Epithelial cell of prostate (primary cell): ENCODE data around the gene FIBCD1.

ENCODE experiments used
- DNase-seq: peaks from one replicate; pipeline ENCODE4 v3.0.0-alpha.2; 2011; ENCODE audit warnings: low read depth, low spot score
- H3K27ac ChIP-seq: fragments of 450-650 bp; 2 replicates; pipeline ENCODE4 v1.5.1; 2017; ENCODE audit warnings: mild to moderate bottlenecking

The FIBCD1 gene, protein sequence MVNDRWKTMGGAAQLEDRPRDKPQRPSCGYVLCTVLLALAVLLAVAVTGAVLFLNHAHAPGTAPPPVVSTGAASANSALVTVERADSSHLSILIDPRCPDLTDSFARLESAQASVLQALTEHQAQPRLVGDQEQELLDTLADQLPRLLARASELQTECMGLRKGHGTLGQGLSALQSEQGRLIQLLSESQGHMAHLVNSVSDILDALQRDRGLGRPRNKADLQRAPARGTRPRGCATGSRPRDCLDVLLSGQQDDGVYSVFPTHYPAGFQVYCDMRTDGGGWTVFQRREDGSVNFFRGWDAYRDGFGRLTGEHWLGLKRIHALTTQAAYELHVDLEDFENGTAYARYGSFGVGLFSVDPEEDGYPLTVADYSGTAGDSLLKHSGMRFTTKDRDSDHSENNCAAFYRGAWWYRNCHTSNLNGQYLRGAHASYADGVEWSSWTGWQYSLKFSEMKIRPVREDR

GRCh38 chr9:130938652-130939404 lies at the start of gene FIBCD1:
FIBCD1 (minus strand) TSS chr9:130939247; CDS start chr9:130938607, 640 bp downstream.
- no peak within 1 kb of the TSS for H3K27ac ChIP-seq
- no peak for DNase-seq

DNA sequence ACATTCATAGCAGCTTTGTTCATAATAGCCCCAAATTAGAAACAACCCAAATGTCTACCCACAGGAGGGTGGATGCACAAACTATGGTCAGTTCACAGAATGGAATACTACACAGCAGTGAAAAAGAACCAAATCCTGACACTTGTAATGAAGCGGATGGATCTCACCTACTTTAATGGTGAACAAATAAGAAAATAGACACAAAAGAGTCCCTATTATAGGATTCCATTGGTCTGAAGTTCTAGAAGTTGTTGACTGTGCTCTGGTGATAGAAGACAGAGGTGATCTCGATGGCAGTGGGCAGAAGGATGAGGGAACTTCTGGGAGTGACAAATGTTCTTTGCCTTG lies 49.3 kb upstream of the FIBCD1 start:
- DNase-seq, result no peak
- no peak overlapping the region for H3K27ac ChIP-seq

GRCh38 chr9:130987738-130988399 lies 48.8 kb upstream of the FIBCD1 start:
- DNase-seq, result no peak
- no peak overlapping the region for H3K27ac ChIP-seq

- no peak for DNase-seq
- H3K27ac ChIP-seq, result no peak overlapping the region
Observed at GRCh38 chr9:130987054-130987453, 48.0 kb upstream of the FIBCD1 start.

GRCh38 chr9:130986356-130986965 lies 47.4 kb upstream of the FIBCD1 start:
- no peak overlapping the region for H3K27ac ChIP-seq
- DNase-seq, result no peak

GRCh38 chr9:130985606-130986162 lies 46.6 kb upstream of the FIBCD1 start:
- no peak overlapping the region for H3K27ac ChIP-seq
- DNase-seq, result no peak

- H3K27ac ChIP-seq, result no peak overlapping the region
- DNase-seq, result no peak
Observed at GRCh38 chr9:130985029-130985428, 46.0 kb upstream of the FIBCD1 start.

GRCh38 chr9:130984521-130984920 lies 45.5 kb upstream of the FIBCD1 start:
- DNase-seq, result no peak

GRCh38 chr9:130983970-130984369 lies 44.9 kb upstream of the FIBCD1 start:
- DNase-seq, result no peak
- no peak overlapping the region for H3K27ac ChIP-seq

More at GRCh38 chr9:130984521-130984920, 45.5 kb upstream of the FIBCD1 start:
- H3K27ac ChIP-seq, result no peak overlapping the region

DNA sequence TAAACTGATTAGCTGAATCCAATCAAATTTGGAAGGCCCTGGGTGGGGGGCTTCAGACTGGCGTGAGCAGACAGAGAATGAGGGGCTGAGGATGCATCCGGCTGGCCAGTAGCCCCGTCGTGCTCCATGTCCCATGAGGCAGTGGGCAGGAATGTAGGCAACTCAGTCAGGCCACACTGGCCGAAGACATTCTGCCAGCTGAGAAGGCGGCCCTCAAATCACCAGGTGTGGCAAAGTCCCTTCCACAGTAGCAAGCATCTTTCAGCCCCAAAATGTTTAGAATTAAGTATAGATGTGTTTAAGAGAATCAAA lies 44.3 kb upstream of the FIBCD1 start:
- DNase-seq, result no peak
- no peak overlapping the region for H3K27ac ChIP-seq

DNA sequence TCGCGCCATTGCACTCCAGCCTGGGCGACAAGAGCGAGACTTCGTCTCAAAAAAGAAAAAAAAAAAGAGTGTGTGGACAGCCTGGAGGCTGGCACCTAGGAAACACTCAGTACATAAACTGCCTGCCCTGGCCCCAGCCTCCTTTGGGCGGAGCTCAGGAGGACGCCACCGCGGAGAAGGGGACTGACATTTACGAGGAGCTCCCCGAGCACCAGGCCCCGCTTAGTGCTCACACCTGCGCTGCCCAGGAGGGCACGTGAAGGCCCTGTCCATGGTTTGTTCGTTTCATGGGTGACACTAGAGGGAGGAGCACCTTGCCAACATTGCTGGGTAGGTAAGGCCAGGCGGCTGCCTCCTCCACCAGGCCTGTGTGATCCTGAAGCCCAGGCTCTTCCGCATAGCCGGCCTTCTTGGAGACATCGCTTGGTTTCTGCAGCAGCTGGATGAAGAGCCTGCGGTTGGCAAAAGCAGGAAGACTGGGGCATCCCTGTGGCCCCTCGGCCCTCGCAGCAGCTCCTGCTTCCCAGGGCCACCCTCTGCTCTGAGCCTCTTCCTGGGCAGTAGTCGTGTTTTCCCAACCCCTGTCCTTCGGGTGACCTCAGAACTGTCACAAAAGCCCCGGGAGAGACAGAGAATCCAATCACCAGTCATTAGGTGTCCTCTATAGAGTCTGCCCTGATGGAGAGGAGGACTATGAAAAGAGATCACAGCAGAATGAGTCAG lies 43.8 kb upstream of the FIBCD1 start:
- DNase-seq, result no peak
- no peak overlapping the region for H3K27ac ChIP-seq

DNA sequence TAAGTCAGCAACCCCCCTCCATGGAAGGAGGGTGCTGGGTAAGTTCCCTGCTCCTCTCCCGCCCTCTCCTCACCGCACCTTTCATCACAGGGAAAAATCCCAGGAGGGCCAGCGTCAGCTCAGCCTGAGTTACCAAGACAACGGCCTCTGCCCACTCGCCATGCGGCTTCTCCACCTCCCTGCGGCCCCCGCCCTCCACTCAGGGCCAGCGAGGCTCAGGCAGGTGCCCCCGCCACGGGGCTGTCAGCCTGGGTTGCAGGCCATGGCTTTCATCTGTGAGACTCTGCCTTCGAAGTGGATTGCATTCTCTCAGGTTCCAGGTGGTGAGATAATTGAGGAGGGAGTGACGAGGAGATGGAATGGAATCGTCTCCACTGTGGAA lies 42.7 kb upstream of the FIBCD1 start:
- H3K27ac ChIP-seq, result no peak overlapping the region
- no peak for DNase-seq

DNA sequence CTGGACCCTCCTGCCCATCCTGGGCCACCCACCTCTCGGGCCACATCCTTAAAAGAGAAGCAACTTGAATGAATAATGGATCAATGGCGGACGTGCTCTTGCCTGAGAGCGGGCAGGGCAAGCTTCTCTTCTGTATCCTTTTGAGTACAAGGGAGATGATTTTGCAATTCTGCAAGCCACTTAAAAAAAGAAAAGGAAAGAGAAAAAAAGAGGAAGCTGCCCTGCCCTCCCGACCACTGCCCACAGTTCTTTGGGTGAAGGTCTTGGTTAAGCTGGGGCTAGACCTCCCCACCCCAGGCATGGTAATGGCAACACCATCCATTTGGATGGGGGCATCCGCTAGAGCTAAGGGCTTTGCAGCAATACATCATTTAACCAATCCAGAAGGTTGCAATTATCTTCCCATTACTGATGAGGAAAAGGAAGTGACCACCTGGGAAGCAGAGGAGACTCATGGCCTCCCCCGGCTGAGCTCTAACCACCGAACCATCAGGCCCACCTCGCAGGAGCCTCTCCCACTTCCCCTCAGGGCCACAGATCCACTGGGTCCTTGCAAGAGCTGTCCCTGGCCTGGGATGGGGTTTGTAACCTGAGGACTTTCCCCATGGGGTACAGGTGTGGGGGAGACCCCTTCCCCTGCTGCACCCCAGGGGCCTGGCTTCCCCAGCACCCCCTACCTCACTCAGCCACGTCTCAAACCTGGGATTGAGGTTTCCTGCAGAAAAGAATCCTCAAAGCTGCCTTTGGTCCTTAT lies 42.1 kb upstream of the FIBCD1 start:
- no peak for DNase-seq
- no peak overlapping the region for H3K27ac ChIP-seq

DNA sequence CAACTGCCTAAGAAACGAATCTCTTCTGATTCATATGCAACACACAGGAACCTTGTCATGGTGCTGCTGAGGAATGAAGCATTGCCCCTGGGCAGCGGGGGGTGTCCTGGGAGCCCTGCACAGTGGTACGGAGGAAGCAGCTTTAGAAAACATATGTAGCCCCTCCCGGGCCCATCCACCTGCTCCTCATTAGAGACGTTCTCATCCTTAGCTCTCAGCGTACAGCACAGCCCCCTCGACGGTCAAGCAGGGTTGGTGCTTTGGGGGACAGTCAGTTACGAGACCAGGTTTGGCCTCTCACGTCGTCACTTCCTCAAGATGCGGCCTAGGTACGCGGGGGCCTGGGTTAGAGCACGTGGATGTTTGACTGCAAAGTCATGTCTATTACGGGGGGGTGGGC lies 41.5 kb upstream of the FIBCD1 start:
- DNase-seq, result no peak
- no peak overlapping the region for H3K27ac ChIP-seq

DNA sequence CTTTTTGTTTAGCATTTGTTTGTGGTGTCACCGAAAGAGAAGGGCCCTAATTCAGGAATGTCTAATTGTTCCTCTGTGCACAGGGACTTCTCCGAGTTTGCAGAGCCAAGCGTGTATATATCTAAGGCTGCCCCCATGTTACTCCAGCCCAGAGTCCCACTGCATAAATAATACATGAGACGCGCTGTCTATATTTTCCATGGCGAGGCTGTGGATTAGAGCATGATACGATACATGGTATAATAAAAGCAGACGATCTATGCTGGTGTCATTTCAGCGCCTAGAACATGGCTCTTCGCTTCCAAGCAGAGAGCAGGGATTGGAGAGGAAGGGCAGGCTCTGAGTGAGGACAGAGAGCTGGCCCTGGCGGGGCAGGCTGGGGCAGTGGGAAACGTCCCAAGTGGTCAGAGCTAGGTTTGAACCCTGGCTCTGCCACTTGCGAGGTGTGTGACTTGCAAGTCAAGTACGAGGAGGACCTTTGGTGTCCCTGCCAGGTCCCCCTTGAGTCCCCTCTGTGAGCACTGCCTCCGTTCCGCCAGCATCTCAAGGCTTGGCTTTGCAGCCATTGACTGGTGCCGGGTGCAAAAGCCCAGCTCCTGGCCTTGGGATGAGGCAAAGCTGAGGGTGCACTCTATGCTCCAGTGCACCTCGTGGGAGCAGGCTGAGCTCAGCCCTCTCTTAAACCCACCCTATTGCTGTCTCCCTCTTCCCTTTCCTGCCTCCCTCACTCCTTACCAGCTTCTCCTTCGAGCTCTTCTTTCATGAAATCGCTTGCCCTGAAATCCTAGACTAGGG lies 40.7 kb upstream of the FIBCD1 start:
- DNase-seq, result no peak
- H3K27ac ChIP-seq, result no peak overlapping the region

DNA sequence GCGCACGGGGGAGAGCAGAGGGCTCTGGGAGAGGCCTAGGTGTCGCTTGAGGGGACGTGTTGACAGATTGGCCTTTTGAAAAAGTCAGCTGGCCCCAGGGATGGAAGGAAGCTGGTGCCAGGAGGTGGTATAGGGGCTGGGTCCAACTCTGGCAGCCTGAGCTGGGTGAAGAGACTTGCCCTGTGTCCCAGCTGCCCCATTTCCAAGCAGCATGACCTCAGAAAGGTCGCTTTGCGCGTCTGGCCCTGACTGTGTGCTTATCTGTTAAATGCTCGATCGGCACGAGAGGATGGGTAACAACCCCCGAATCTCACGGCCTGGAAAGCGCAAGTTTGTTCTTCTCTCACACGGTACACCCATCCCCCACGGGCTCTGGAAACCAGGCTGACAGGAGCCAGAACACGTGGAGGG lies 38.8 kb upstream of the FIBCD1 start:
- H3K27ac ChIP-seq, result no peak overlapping the region
- DNase-seq, result no peak

DNA sequence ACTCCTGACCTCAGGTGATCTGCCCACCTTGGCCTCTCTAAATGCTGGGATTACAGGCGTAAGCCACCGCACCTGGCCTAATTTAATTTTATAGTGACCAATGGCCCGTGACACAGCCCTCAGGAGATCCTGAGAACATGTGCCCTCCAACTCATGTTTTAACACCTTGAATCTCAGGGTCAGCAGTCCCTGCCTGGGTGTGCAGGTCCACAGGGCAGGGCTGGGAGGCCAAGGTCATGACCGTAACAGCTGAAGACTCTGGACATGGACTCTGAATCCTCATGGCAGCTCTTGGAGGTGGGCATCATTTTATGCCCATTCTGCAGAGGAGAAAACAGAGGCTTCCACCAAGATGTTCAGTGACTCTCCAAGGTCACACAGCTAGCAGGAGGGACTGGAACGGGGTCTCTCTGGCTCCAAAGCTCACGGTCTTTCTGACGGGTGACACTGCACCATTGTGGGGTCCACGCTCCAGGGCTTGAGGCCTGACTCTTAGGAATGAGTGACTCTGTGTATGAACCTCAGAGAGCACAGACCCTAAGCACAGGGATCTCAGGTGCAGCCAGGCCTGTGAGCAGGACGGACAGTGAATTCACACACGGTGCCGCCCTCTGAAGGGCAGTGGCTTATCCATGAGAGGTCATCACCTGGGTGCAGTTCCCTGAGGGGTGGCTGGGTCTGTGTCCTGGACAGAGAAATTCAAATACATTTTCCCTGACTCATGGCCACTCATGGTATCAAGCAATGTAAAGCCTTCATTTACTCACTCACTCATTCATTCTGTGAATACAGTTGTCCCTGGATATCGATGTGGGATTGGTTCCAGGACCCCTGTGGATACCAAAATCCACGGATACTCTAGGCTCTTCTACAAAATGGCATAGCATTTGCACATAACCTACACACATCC lies 37.1 kb upstream of the FIBCD1 start:
- no peak overlapping the region for H3K27ac ChIP-seq
- DNase-seq, result no peak
